GM19035 (cell line): ENCODE measurements around the gene DPP10.
"Not testable (repeated sequence)": the region's sequence is repeated elsewhere in the genome, so short reads cannot be mapped to it uniquely, and the experiment has no call there.

Experiments used
- ATAC-seq: cut with Tn5 transposase; IDR thresholded peaks from one replicate; pipeline ENCODE4 v1.9.1; 2021; ENCODE audit not compliant: unreplicated experiment

DPP10 gene

DNA sequence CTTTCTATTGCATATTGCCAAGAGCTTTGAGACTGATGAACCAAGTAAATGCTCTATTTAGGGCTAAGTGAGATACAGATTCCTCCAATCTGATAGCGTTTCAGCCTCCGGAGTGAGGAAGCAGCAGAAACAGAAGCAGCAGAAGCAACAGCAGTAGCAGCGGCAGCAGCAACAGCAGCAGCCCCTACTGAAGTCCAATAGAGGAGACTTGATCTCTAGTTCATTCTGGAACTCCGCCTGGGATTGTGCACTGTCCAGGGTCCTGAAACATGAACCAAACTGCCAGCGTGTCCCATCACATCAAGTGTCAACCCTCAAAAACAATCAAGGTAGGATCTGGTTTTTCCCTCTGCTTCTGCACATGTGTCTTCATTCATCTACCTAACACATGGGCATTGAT is at the start of gene DPP10:
Gene DPP10 (plus strand): TSS at position 132 of the 400 bp plus-strand sequence.
- no peak for ATAC-seq

DNA sequence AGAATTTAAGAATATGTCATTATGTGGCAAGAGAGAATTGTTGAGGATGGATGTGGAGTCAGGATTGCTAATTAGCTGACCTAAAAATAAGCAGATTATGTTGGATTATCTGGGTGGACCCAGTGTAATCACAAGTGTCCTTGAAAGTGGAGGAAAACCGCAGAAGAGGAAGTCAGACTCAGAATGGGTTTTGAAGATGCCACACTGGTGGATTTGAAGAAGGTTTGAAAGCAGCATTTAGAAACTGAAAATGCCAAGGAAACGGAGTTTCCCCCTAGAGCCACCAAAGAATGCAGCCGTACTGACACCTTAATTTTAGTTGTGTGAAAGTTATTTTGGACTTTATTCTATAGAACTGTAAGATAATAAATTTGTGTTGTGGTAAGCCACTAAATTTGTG is 41.6 kb upstream of the DPP10 start:
- ATAC-seq: no peak

DNA sequence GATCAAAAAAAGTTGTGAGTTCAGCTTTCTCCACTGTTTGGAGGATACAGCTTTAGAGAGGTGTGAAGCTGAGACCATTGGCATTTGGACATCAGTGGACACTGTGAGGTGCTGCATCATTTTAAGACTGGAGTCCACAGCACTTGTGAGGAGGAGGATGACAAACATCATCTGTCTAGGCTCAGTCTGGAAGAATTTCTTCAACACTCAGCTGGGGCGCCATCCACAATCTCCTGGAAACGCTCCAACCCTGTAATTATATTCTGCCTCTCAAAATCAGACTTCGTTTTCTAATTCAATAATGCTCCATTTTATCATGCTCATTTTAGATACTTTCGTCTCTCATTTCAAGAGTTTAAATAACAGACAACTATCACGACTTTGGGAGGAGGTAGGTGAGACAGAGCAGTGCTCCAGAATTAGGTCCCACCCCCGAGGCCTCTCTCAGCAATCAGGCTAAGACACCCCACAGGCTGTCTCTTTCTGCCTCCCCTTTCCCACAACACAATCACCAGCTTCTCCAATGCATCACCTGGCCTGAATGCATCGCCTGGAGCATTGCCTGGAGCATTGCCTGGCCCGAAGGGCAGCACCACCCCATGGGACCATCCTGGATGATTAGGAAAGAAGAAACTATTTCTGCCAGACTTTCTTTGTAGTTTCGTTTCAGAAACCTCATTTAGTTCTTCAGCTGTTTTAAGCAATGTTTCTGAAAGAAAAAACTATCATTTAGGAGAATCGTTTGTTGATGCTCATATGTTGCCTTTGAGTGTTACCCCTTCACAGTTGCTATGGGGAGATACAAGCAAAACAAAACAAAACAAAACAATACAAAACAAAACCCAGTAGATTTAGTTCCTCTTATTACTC is 37.0 kb upstream of the DPP10 start:
- ATAC-seq: no peak

DNA sequence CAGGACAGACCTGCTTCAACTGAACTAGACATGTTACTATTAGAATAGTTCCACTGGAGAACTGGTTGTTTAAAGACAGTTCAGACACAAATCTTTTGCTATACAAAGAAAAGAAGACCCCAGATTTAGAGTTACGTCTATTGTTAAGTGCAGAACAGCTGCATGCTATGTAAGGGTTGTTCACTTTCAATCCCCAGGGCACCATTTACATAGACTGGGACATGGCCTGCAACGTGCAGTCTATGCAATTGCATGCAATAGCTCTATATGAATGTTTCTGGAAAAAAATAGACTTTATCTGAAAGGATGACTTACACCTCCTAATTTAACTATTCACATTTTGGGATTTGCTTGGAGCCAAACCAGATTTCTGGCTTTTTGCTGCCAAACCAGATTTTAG is 36.1 kb upstream of the DPP10 start:
- no peak for ATAC-seq

DNA sequence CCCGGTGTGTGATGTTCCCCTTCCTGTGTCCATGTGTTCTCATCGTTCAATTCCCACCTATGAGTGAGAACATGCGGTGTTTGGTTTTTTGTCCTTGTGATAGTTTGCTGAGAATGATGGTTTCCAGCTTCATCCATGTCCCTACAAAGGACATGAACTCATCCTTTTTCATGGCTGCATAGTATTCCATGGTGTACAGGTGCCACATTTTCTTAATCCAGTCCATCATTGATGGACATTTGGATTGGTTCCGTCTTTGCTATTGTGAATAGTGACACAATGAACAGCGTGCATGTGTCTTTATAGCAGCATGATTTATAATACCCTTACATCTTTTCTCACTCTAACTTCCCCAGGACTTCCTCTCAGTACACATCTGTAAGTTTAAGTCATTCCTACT is 35.1 kb upstream of the DPP10 start:
- not testable (repeated sequence) for ATAC-seq

DNA sequence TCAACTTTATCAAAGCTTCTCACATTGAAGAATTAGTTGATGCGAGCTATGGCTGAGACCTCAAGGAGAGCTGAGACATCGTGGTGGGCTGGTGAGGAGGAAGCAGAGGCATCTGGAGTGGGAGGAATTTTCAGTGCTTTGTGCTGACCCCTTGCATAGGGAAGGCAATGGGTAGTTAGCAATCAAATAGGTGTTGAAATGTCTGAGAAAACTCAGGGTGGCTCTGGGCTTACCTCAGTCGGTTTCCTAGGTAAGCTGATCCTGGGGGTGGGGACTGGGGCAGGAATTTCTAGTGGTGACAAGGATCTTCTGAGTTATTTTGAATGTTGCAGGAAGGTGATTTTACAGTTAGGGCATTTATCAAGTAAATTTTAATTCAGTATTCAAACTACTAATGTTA is 20.7 kb upstream of the DPP10 start:
- ATAC-seq: no peak

DNA sequence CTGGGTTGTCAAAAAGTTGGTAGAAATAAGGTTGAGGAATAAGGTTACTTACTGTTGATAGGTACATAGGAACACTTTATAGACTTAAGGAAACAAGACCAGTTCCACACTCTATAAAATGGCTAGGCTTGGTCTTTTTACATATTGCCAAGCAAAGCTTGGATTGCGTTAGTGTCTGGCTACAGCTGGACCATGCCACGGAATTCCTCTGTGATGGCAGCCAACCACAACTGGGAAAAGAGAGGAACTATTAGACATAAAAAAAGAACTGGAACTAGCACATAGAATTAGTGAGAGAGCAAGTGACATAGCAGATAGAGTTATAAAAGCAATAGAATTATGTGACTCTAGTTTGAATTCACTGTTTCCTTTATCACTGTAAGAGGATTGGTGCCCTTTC is 17.7 kb upstream of the DPP10 start:
- no peak for ATAC-seq

DNA sequence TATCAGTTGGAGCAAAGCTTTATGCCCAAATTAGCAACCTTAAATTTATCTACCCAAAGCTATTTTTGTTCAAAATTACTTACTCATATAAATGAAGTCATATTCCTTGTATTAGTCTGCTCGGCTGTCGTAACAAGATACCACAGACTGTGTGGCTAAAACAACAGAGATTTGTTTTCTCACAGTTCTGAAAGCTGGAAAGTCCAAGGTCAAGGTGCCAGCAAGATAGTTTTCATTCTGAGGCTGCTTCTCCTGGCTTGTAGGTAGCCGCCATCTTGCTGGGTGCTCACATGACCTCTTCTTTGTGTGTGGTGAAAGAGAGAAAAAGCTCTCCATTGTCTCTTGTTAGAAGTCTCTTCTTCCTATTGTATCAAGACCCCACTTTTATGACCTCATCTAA is 15.7 kb upstream of the DPP10 start:
- no peak for ATAC-seq

DNA sequence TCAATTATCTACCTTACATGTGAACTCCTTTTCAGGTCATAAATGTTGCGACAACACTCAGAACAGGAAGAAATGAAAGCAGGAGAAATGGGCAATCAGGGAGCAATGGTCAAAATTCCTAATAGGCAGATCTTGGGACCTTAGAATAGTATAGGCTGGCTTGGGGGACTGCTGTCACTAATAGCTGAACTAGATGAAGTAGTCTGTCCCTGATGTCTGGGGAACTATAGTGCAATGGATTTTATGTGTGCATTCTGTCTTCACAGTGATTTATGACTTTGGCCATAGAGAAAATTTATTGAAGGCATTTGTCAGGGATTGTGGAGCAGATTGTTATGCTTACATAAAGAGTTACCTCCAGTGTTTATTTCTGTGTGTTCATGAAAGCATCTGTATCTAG is 6.1 kb upstream of the DPP10 start:
- no peak for ATAC-seq

DNA sequence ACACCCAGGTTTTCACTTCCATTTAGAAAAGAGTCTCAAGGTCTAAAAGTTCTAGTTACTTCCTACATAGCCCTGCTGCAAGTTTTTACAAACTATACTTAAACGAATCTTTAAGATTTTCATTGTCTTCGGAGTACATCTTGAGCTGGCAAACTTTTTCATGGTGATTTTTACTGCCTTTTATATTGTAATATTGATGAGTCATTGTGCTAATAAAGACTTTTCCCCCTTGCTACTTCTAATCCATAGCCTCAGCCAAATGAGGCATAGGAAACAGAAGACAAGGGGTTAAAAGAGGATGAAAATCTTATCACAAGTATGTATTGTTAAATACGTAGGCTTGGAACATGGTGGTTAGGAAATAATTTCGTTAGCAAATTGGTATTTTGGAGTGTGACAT is 4.1 kb downstream of the DPP10 start:
- ATAC-seq: no peak

DNA sequence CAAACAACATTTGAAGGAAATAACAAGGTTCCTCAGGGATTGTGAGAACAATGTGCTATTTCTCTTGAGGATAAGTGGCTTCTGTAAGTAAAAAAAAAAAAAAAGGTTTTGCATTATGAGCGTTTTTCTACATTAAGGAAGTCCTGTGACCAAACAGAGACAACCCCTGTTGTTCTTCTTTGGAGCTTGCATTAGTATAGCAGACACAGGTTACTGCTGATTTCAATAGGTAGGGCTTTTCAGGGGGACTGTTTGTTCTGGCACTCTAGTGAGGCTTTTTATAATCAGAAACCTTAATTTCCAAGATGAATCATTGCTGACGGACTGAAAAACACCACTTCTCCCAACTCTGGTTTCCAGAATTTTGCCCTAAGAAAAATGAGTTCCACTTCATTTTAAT is 8.2 kb downstream of the DPP10 start:
- no peak for ATAC-seq

DNA sequence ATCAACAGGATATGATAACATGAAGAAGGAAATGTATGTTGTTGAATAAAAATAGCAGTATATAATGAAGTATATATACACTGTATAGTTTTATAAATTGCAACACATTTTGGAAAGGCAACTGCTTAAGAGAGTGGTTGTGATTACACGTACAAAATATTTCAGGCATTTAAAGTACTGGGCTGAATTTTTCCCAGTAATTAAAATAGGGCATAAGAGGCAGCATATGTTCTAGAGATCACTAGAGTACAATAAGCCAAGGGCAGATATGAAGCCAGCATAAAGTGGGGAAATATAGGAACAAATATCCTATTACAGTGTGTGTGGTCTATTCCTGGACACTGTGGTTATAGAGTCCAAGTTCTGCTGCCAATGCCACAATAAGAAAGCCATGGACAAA is 14.1 kb downstream of the DPP10 start:
- ATAC-seq: no peak

DNA sequence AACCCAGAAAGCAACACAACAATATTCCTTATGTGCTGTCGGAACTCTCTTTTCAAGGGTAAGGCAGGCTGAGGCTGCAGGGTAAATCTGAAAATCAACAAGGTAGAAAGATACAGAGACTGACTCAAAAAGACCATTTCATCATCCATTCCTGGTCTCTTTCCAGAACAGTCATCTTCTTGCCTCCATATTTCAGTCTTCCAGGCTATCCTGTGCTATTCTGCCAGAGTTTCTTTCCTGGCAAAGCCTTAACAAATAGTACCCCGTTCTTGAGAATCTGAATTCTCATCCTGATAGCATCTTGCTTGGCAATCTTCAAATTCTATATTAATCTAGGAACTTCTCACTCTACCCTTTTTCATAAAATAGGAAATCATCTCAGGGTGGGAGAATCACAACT is 15.5 kb downstream of the DPP10 start:
- ATAC-seq: no peak

DNA sequence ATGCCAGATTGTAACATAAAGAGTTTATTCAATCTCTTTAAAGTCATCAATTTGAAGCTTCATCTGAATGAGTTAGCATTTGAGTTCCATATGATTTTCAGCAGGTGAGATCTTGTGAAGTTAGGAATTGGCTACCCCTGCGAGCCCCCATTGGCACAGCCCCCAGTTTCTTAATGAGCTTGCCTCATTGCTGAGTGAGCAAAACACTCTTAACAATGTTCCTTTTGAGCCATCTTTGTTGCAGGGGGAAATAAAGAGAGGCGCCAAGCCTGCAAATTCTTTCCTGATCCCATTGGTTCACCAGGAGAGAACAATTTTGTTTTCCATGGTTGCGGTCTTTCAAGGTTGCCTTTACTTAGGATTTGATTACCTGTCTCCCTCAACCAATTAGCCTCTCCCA is 18.7 kb downstream of the DPP10 start:
- no peak for ATAC-seq

DNA sequence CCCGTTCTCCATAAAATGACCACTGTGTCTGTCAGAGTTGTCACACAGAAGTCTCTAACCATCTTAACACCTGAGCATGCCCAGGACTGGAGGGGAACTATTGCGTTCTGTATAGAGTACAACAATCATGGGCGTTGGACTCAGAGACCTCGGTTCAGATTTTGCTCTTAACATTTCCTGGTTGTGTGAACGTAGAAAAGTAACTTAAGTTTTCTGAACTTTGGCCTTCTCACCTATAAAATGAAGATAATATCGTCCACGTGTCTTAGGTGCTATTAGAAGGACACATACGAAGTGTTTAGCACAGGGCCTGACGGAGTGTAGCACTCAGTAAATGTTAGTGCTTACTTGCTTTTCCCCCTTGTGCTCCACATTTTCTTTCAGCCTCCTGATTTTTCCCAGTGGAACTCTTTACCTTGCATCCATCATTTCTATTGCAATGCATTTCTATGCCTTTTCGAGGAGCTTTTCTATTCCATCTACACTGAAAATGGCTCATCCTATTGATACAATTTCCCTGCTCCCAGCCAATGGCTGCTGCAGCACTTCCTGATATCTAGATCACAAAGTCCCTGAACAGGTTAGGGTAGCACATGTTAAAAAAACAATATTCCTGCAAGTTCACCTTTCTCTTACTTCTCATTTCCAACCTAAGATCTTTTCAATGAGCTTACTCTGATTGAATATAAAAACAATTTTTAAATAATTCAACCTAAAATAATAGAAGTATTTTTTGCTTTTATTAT is 22.7 kb downstream of the DPP10 start:
- no peak for ATAC-seq

DNA sequence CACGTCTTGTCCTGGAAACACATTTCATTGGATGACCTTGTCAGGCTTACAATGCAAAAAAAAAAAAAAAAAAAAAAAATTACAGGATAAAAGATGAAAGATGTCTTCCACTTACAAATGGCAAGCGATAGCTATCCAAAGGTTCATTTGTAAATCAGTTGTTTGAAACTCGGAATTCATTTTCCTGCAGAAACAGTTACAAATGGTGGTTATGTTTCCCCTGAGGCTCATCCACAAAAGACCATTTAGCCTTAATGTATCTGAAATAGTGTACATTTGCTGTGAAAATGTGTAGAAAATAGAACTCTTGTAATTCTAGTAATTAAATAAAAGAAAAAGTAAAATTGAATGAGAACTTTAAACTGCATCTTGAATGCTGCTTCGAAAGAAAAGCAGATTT is 25.9 kb downstream of the DPP10 start:
- no peak for ATAC-seq

DNA sequence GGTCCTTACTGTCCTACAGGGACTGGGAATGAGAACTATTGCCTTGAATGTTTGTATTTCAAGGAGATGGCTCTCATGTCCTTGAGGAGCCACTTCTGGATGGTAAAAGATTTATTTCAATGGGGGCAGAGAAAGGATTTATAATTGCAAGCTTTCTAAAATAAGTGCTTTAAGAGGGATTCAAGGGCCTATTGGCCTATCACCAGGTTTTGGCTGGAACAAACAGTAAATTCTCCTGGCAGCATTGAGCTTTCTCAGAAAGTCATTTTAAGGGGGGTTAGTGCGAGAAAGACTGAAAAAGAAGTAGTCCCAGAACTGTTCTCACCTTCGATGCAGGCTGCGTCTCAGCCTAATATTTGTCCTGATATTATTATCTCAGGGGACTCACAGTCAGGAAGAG is 29.8 kb downstream of the DPP10 start:
- no peak for ATAC-seq

DNA sequence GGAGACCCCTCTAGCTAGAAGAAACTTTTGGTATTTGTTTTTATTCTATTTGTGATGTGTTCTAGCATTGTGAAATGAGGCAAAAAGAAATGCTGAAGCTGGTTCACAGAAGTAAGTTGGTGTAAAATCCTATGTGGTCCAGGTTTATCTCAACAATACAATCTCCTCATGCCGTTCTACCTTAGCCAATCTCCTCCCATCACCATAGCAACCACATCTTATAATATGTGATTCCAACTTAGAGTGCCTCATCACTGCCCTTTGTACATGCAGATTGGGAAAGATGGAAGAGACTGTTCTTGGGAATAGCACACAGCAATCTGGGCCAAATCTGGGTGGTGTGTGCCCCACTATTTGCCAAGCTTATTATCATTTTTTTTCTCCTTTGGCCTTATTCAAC is 30.3 kb downstream of the DPP10 start:
- no peak for ATAC-seq

DNA sequence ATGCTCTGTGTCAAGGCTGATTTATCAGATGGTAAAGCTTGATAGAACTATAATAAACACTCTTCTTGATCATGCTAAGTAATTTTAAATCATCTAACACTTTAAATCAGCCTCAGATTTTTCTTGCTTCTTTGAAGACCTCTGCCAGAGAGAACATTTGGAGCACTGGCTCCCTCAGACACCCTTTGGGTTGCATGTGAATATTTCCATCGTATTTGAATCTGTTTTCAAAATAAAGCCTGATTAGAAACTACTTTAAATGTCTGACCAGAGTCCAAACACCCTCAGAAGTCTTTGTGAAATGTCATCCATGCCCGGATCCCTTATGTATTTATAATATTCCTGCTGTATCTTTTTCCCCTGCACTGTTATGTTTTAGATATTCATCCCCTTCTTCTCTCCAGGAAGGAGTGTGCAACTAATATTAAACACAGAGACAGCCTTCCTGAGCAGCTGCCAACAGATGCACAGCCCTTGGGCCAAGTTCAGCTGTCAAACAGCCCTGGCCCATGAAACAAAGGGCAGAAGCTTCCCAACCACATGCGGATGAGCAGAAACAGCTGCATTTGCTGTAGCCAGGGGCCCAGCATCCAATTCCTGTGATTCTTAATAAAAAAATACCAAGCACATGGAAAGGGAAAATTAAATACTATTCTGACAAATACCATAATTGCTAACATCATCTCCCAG is 46.5 kb downstream of the DPP10 start:
- ATAC-seq: no peak

DNA sequence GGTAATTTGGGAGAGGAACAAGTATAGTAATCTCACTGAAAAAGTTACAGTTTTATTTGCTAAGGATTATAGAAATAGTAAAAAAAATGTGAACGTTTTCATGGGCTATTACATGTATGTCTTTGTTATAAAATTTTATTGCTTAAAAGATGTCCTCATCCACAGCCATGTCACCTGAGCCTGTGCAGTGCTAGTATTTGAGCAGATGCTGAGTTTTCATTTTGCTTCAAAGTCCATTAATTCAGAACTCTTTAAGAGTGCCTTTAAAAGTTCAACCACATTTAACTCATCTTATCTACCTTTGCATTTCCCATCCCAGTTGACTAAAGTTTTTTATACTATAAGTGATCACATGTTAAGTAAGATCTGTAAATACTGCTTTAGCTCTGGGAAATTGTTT is 52.6 kb downstream of the DPP10 start:
- no peak for ATAC-seq

DNA sequence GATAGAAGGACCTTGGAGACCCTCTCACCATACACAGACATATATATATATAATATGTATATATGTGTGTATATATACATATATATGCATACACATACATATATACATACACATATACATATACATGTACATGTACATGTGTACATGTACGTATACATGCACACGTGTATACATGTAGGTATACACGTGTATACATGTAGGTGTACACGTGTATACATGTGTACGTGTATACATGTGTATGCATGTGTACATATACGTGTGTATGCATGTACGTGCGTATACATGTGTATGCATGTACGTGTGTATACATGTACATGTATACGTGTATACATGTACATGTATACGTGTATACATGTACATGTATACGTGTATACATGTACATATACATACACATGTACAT is 54.5 kb downstream of the DPP10 start:
- ATAC-seq: no peak

DNA sequence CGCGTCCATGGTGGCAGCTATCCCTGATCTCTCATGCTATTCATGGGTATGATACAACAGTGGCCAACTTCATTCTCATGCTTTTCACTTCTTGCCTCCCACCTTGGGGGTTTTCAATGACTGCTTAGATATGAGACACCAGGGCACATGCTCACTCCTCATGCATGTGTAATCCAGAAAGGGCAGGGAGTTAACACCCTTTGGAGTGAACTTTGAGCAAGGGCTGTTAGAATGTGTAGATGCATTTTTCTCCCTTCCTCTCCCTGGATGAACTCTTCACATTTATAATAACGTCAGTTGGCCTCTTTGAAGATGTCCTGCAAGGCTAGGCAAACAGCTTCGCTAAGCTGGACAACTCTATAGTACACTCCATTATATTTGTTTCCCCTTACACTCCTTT is 56.7 kb downstream of the DPP10 start:
- ATAC-seq: no peak
